ENCODE data around the gene ETNK1. TPM values are rescaled to one million over a fixed set of nuclear protein-coding genes. Genes with fewer than 3 reads are reported as not detected.

The ETNK1 gene, protein sequence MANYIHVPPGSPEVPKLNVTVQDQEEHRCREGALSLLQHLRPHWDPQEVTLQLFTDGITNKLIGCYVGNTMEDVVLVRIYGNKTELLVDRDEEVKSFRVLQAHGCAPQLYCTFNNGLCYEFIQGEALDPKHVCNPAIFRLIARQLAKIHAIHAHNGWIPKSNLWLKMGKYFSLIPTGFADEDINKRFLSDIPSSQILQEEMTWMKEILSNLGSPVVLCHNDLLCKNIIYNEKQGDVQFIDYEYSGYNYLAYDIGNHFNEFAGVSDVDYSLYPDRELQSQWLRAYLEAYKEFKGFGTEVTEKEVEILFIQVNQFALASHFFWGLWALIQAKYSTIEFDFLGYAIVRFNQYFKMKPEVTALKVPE
- total RNA-seq (100 to 1,000 TPM in 1 of 2 donors, 10 to 100 TPM in 1; 68.3 to 129 TPM), polyA plus RNA-seq (10 to 100 TPM; 14.3 to 28.6 TPM)
- long read RNA-seq, donor 1, full-length matches to known transcripts = 10 of 10 reads
- long read RNA-seq, donor 1, partial matches to known transcripts = 0 of 10 reads
- long read RNA-seq, donor 1, other reads (novel, unspliced or antisense) = 0 of 10 reads
- long read RNA-seq, donor 2, full-length matches to known transcripts = 2 of 2 reads
- long read RNA-seq, donor 2, partial matches to known transcripts = 0 of 2 reads
- long read RNA-seq, donor 2, other reads (novel, unspliced or antisense) = 0 of 2 reads
- long read RNA-seq, donor 3, full-length matches to known transcripts = 5 of 5 reads
- long read RNA-seq, donor 3, partial matches to known transcripts = 0 of 5 reads
- long read RNA-seq, donor 3, other reads (novel, unspliced or antisense) = 0 of 5 reads
- long read RNA-seq, donor 4, full-length matches to known transcripts = 1 of 1 reads
- long read RNA-seq, donor 4, partial matches to known transcripts = 0 of 1 reads
- long read RNA-seq, donor 4, other reads (novel, unspliced or antisense) = 0 of 1 reads
- long read RNA-seq, donor 5, full-length matches to known transcripts = 4 of 10 reads
- long read RNA-seq, donor 5, partial matches to known transcripts = 6 of 10 reads
- long read RNA-seq, donor 5, other reads (novel, unspliced or antisense) = 0 of 10 reads

DNA sequence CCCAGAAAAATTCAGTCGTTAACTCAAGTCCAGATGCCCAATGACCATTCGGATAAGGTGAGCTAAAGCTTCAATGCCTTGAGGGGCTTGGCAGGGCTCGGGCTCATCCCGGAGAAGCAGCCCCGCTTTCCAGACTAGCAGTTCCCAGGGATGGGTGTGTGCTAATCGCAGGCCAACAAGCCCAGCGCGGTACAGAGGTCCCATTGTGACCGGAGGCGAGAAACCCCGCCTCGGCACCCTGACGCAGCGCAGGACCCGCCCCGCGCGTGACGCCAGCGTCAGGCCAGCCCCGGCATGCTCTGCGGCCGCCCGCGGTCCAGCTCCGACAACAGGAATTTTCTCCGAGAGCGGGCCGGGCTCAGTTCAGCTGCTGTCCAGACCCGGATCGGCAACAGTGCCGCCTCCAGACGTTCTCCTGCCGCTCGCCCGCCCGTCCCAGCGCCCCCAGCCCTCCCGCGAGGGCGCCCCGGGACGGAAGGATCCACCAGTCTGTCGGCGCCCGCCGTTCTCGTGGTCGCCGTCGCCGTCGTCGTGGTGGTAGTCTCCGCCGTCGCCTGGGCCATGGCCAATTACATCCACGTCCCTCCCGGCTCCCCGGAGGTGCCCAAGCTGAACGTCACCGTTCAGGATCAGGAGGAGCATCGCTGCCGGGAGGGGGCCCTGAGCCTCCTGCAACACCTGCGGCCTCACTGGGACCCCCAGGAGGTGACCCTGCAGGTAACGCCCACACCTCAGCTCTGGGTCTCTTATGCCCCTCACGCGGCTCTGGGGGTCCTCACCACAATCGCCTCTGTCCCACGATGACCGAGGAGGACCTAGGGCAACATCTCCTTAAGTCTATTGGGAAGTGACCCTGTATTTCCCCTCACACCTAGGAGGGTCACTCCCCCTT is at the start of gene ETNK1:
ETNK1 (plus strand) TSS at position 302 of the 892 bp plus-strand sequence; CDS start at position 562, 260 bp downstream.
- Histone ChIP-seq H3K27ac (ENCODE audit: low read depth in 1 of 2, low read length in 1 of 2) (peak within 1 kb of the TSS; percentile 99), H3K27me3 (ENCODE audit: control insufficient read depth in 3 of 3, insufficient read depth in 3 of 3, low read length in 2 of 3) (no peaks in the 10 kb centered on the region), H3K9me3 (ENCODE audit: control insufficient read depth in 4 of 4, insufficient read depth in 3 of 4, low read length in 3 of 4) (no peaks in the 10 kb centered on the region), H3K4me1 (ENCODE audit: control insufficient read depth in 5 of 5, insufficient read depth in 5 of 5, low read length in 5 of 5) (peaks cover 0 to 41% (median 3%) of the 10 kb centered on the region in 5 donors), H3K9ac (ENCODE audit: insufficient read depth in 1 of 2, low read length in 2 of 2) (peak within 1 kb of the TSS; percentile 89 to 100), H3K4me3 (peak within 1 kb of the TSS; percentile 96), H3K36me3 (ENCODE audit: control insufficient read depth in 4 of 4, insufficient read depth in 4 of 4, low read length in 4 of 4) (peaks cover 0 to 6% (median 0%) of the 10 kb centered on the region in 4 donors)
- TF ChIP-seq CTCF (IDR thresholded peaks at IDR 0.05; ENCODE audit: control extremely low read depth, extremely low read depth) = no peak
- ATAC-seq (ENCODE audit: insufficient read depth, low FRiP score) = peak; percentile 100
- peak; percentile 96 to 98 (median 97) for DNase-seq
- WGBS, 2 donors = 0% methylated on average over 61 to 71 of the region's 71 CpGs

DNA sequence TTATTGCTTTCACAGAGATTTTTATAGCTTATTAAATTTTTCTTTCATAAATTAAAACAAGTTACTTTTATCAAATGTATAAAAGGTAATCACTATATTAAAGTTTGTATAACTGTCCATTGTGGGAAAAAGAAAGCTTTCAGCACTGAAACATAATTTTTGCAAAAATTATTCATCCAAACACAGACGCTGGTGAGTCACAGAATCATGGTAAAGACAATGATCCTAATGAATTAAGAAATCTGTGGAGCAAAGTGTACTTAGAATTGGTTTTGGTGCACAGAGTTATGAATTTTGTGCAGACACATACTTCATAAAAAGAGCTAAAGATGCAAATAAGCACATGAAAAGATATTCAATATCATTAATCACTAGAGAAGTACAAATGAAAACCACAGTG is 48.9 kb upstream of the ETNK1 start:
- H3K4me3 ChIP-seq = no peak overlapping the region
- no peaks in the 10 kb centered on the region for H3K36me3 ChIP-seq (ENCODE audit: control insufficient read depth in 4 of 4, insufficient read depth in 4 of 4, low read length in 4 of 4)
- DNase-seq = no peak
- no peak for TF ChIP-seq CTCF (IDR thresholded peaks at IDR 0.05; ENCODE audit: control extremely low read depth, extremely low read depth)
- H3K27ac ChIP-seq (ENCODE audit: low read depth in 1 of 2, low read length in 1 of 2) = no peak overlapping the region
- no peak overlapping the region for H3K9ac ChIP-seq (ENCODE audit: insufficient read depth in 1 of 2, low read length in 2 of 2)
- WGBS, 2 donors = 78 to 96% methylated on average over 1 of the region's 1 CpG
- H3K4me1 ChIP-seq (ENCODE audit: control insufficient read depth in 5 of 5, insufficient read depth in 5 of 5, low read length in 5 of 5) = no peaks in the 10 kb centered on the region
- no peaks in the 10 kb centered on the region for H3K9me3 ChIP-seq (ENCODE audit: control insufficient read depth in 4 of 4, insufficient read depth in 3 of 4, low read length in 3 of 4)
- no peak for ATAC-seq (ENCODE audit: insufficient read depth, low FRiP score)
- H3K27me3 ChIP-seq (ENCODE audit: control insufficient read depth in 3 of 3, insufficient read depth in 3 of 3, low read length in 2 of 3) = no peaks in the 10 kb centered on the region

DNA sequence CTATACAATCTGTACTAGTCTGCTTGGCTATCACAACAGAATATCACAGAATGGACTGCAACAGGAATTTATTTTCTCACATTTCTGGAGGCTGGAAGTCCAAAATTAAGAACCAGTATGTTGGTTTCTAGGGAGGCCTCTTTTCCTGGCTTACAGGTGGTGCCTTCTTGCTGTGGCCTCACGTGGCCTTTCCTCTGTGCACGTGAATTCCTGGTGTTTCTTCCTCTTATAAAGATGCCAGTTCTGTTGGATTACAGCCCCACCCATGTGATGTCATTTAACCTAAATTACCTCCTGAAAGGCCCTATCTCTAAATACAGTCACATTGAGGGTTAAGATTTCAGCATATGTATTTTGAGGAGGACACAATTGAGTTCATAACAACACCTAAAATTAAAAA is 48.5 kb upstream of the ETNK1 start:
- Histone ChIP-seq H3K9ac (ENCODE audit: insufficient read depth in 1 of 2, low read length in 2 of 2) (no peak overlapping the region), H3K27me3 (ENCODE audit: control insufficient read depth in 3 of 3, insufficient read depth in 3 of 3, low read length in 2 of 3) (no peaks in the 10 kb centered on the region), H3K27ac (ENCODE audit: low read depth in 1 of 2, low read length in 1 of 2) (no peak overlapping the region), H3K36me3 (ENCODE audit: control insufficient read depth in 4 of 4, insufficient read depth in 4 of 4, low read length in 4 of 4) (no peaks in the 10 kb centered on the region), H3K9me3 (ENCODE audit: control insufficient read depth in 4 of 4, insufficient read depth in 3 of 4, low read length in 3 of 4) (no peaks in the 10 kb centered on the region), H3K4me1 (ENCODE audit: control insufficient read depth in 5 of 5, insufficient read depth in 5 of 5, low read length in 5 of 5) (no peaks in the 10 kb centered on the region), H3K4me3 (no peak overlapping the region)
- DNase-seq (no peak), ATAC-seq (ENCODE audit: insufficient read depth, low FRiP score) (no peak)
- no peak for TF ChIP-seq CTCF (IDR thresholded peaks at IDR 0.05; ENCODE audit: control extremely low read depth, extremely low read depth)
- whole genome bisulfite sequencing, 2 donors = 68 to 72% methylated on average over 2 of the region's 2 CpGs
